ENCODE data around the gene CTNNBIP1.

CTNNBIP1 gene

DNA sequence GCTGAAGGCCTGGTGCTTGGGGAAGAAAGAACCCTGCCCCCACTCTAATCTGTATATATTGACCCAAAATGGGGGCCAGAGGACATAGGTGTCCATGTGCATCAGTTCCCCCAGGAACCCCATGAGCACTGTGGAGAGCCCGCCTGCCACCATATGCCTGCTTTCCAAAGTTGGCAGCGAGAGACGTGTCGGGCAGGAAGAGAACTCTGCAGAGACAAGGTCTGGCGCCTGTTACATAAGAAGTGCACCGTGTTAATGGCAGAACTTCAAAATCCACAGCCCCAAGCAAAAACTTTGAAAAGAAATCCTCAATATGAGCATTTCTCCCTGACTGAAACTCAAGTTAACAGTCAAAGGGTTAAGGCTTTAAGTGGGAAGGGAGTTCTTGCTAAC is 8.0 kb downstream of the CTNNBIP1 start:
- Histone ChIP-seq H3K36me3 (replicated peaks) (no peaks in the 10 kb centered on the region), H3K4me3 (ENCODE audit: low read depth, low read length) (no peak overlapping the region), H3K27me3 (replicated peaks) (no peaks in the 10 kb centered on the region), H3K27ac (no peak overlapping the region)
- TF ChIP-seq, protein P1, sequence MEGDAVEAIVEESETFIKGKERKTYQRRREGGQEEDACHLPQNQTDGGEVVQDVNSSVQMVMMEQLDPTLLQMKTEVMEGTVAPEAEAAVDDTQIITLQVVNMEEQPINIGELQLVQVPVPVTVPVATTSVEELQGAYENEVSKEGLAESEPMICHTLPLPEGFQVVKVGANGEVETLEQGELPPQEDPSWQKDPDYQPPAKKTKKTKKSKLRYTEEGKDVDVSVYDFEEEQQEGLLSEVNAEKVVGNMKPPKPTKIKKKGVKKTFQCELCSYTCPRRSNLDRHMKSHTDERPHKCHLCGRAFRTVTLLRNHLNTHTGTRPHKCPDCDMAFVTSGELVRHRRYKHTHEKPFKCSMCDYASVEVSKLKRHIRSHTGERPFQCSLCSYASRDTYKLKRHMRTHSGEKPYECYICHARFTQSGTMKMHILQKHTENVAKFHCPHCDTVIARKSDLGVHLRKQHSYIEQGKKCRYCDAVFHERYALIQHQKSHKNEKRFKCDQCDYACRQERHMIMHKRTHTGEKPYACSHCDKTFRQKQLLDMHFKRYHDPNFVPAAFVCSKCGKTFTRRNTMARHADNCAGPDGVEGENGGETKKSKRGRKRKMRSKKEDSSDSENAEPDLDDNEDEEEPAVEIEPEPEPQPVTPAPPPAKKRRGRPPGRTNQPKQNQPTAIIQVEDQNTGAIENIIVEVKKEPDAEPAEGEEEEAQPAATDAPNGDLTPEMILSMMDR (IDR thresholded peaks at IDR 0.05; ENCODE audit: low read depth, low read length, missing control alignments) = no peak
- DNase-seq = no peak
- in situ Hi-C loops (cut with HindIII; ENCODE audit: low pct_ligation_motif_present, low sequenced_read_pairs) = no loop called here

DNA sequence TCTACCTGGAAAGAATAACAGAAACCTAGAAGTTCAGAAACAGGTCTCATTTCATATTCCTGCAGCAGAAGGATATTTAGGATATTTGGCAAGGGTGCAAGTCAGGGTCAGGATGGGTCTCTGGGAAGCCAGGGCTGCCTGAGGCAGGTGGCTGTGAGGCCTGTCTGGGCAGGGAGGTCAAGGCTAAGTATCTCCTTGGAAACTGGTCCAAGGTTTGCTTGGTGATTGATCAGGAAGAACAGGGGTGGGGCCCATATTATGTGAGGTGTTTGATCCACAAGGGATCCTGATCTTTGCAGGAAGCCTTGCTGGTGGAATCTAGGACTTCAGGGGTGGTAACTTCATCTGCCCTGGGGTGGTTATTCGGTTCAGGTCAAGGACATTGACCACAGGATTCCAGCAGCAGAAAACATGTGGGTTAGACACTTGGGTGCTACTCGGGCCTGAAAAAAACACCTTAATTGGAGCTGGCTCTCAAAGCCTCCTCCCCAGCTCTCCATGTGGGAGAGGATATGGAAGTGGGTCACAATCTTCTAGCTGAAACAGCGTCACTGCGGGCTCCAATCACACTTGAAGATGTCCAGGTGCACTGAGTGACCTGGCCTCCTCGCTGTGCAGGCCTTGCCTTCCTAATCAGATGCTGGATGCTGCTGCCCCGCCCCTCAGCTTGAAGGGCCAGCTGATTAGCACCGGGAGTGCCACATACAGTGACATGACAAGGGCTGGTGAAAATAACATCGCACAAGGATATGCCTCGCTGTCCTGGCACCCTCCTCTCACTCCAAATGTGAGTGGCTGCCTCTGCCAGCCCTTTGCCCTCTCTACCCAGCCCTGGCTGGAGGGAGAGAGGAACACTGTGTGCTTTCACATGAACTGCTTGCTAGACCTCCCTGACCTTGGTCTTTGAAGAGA is 8.7 kb downstream of the CTNNBIP1 start:
- H3K36me3 ChIP-seq (replicated peaks) = no peaks in the 10 kb centered on the region
- no peak overlapping the region for H3K4me3 ChIP-seq (ENCODE audit: low read depth, low read length)
- no peak overlapping the region for H3K27ac ChIP-seq
- no peak for DNase-seq
- no peaks in the 10 kb centered on the region for H3K27me3 ChIP-seq (replicated peaks)
- TF ChIP-seq, protein P1 (IDR thresholded peaks at IDR 0.05; ENCODE audit: low read depth, low read length, missing control alignments) = no peak
- in situ Hi-C loops (cut with HindIII; ENCODE audit: low pct_ligation_motif_present, low sequenced_read_pairs) = no loop called here

DNA sequence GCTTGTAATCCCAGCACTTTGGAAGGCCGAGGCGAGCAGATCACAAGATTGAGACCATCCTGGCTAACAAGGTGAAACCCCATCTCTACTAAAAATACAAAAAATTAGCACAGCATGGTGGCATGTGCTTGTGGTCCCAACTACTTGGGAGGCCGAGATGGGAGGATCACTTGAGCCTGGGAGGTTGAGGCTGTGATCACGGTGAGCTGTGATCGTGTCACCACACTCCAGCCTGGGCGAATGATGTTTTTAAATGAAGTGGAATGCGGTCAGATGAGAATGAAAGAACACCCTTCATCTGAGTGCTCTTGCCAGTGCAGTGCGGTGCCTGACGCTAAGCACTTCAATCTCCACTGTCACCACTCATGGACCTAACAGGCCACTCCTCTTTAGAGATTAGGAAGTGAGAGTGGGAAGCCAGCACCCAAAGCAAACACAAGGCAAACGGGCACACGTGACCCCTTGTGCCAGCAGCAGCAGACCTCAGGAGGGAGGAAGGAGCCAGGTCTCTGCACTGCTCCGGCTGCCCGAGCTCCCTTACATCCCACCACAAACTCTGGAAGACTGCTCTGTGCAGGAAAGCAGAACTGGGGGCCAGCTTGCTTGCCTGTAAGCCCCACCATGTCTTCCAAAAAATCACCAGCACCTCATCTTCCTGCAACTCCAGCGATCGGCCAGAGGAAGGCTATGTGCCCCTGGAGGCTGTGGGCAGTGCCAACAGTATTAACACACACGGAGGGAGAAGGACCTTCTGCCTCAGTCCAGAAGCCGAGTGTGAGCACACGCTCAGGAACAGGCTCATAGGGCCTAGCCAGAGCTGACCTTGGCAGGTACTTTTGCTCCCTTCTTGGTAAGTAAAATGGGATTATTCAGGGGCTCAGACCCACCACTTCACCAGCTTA is 9.7 kb downstream of the CTNNBIP1 start:
- TF ChIP-seq, protein P1 (IDR thresholded peaks at IDR 0.05; ENCODE audit: low read depth, low read length, missing control alignments) = no peak
- Histone ChIP-seq H3K27me3 (replicated peaks) (no peaks in the 10 kb centered on the region), H3K36me3 (replicated peaks) (no peaks in the 10 kb centered on the region), H3K27ac (no peak overlapping the region), H3K4me3 (ENCODE audit: low read depth, low read length) (no peak overlapping the region)
- no peak for DNase-seq
- in situ Hi-C loops (cut with HindIII; ENCODE audit: low pct_ligation_motif_present, low sequenced_read_pairs) = no loop called here

DNA sequence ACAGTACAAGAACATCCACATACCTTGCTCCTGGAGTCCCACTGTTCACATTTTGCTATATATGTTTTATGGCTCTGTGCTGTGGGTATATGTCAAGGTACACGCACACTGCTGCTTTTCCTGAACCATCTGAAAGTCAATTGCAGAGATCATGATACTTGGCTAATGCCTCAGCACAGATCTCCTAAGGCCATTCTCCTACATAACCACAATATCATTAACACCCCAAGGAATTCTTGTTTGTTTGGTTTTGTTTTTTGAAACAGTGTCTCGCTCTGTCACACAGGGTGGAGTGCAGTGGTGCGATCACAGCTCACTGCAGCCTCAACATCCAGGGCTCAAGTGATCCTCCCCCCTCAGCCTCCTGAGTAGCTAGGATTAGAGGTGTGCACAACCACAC is 16.0 kb downstream of the CTNNBIP1 start:
- TF ChIP-seq, protein P1 (IDR thresholded peaks at IDR 0.05; ENCODE audit: low read depth, low read length, missing control alignments) = no peak
- Histone ChIP-seq H3K36me3 (replicated peaks) (no peaks in the 10 kb centered on the region), H3K27me3 (replicated peaks) (no peaks in the 10 kb centered on the region), H3K4me3 (ENCODE audit: low read depth, low read length) (no peak overlapping the region), H3K27ac (no peak overlapping the region)
- in situ Hi-C loops (cut with HindIII; ENCODE audit: low pct_ligation_motif_present, low sequenced_read_pairs) = no loop called here
- DNase-seq = no peak

DNA sequence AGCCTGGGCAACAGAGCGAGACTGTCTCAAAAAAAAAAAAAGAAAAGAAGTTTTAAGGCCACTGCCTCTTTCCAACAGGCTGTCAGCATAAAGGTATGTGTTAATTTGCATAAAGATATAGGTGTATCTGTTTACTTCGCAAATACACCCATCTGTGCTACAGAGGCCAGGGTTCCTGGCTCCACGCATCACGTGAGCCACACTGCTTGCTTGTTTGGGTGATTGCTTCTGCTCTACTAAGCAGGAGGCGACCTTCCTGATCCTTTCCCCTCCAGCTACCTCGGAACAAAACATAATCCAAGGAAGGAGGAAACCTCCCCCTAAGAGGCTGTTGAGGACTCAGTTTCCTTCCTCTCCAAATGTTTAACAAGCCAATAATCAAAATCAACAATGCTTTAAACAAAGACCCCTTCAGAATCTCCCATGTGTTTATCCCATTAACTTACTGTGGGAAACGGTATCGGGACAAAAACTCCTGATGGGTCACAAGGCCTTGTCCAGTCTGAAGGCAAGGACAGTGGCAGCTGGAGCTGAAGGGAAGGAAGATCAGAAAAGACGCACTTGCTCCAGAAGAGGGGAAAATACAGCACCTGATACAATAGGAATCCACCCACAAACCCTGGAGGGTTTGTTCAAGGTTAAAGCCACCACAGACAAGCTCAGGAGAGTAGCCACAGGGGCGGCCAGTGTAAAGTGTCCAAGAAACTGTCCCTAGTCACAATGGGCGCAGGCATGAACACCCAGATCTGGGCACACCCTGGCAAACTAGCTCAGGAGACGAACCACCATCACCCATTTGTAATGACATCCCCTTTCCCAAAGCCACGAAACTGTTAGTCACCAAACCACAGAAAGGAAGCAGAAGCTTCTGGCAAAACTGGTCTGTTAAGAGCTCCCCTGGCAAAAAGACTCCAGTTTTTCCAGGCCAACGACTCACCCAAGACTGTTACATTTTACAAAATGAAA is 17.2 kb downstream of the CTNNBIP1 start:
- H3K27ac ChIP-seq = no peak overlapping the region
- no peaks in the 10 kb centered on the region for H3K27me3 ChIP-seq (replicated peaks)
- TF ChIP-seq, protein P1 (IDR thresholded peaks at IDR 0.05; ENCODE audit: low read depth, low read length, missing control alignments) = no peak
- in situ Hi-C loops (cut with HindIII; ENCODE audit: low pct_ligation_motif_present, low sequenced_read_pairs) = no loop called here
- H3K4me3 ChIP-seq (ENCODE audit: low read depth, low read length) = no peak overlapping the region
- DNase-seq = peak; percentile 72
- no peaks in the 10 kb centered on the region for H3K36me3 ChIP-seq (replicated peaks)

Measured in brain microvascular endothelial cell (primary cell).